Gastroesophageal sphincter (tissue), 4 donors: ENCODE data around the gene ABCC5. TPM values are rescaled to one million over a fixed set of nuclear protein-coding genes. Genes with fewer than 3 reads are reported as not detected.

ENCODE experiments used
- ATAC-seq: fragments of 150-250 bp; one replicate; pipeline ENCODE4 v1.9.1; 2016; ENCODE audit warnings: mild to moderate bottlenecking, moderate library complexity
- H3K27ac ChIP-seq, 4 donors: fragments of 200-600 bp; sonication (generic) in 3 of 4; 1 replicate in 3 of 4; 2 replicates in 1 of 4; pipeline ENCODE4 v1.5.1; 2016 to 2019
- H3K27me3 ChIP-seq: fragments of 200-600 bp; sonication (generic); one replicate; pipeline ENCODE4 v1.5.1; 2019
- H3K36me3 ChIP-seq, 2 donors: fragments of 200-600 bp; sonication (generic); one replicate each; pipeline ENCODE4 v1.5.1; 2019; ENCODE audit warnings: control low read depth in 1 of 2
- H3K4me1 ChIP-seq, 3 donors: fragments of 200-600 bp; sonication (generic); 1 replicate in 2 of 3; 2 replicates in 1 of 3; pipeline ENCODE4 v1.5.1; 2016 to 2019; ENCODE audit warnings: control low read depth in 2 of 3
- H3K4me3 ChIP-seq, 2 donors: fragments of 200-600 bp; sonication (generic); one replicate each; pipeline ENCODE4 v1.5.1; 2019; ENCODE audit warnings: mild to moderate bottlenecking in 1 of 2, moderate library complexity in 1 of 2
- H3K9me3 ChIP-seq, 3 donors: fragments of 200-600 bp; sonication (generic); one replicate each; pipeline ENCODE4 v1.5.1; 2017 to 2019; ENCODE audit warnings: control low read depth in 2 of 3
- CTCF ChIP-seq, 4 experiments: fragments of 200-600 bp in 2 of 4; fragments of 450-650 bp in 2 of 4; sonication (generic) in 1 of 4; IDR thresholded peaks; one replicate each; pipeline ENCODE4 v1.5.1; 2017 to 2019; ENCODE audit warnings: antibody characterized with exemption in 4 of 4, mild to moderate bottlenecking in 2 of 4, moderate library complexity in 2 of 4
- EP300 ChIP-seq: sonication (generic); formaldehyde crosslinking; IDR thresholded peaks from one replicate; pipeline ENCODE4 v1.6.1; 2017; ENCODE audit warnings: antibody characterized with exemption, mild to moderate bottlenecking
- POLR2A ChIP-seq, 2 donors: fragments of 450-650 bp; IDR thresholded peaks; one replicate each; pipeline ENCODE4 v1.6.1; 2017; ENCODE audit warnings: antibody characterized with exemption in 2 of 2, mild to moderate bottlenecking in 2 of 2, moderate library complexity in 1 of 2
- POLR2AphosphoS5 ChIP-seq: sonication (generic); formaldehyde crosslinking; IDR thresholded peaks from one replicate; pipeline ENCODE4 v1.6.1; 2017; ENCODE audit warnings: antibody characterized with exemption
- WGBS, 2 donors: methylation state at CpG; one replicate each; pipeline ENCODE4 v1.1.5; 2018; ENCODE audit warnings: low coverage in 1 of 2; 5-methylcytosine and 5-hydroxymethylcytosine counted together
- total RNA-seq, 4 donors: library from RNA; depleted of rRNA; stranded (reverse); fragments of >200 nt; gene quantifications; one replicate each; pipeline ENCODE4 v1.1.0, GENCODE V29; 2016

The ABCC5 gene
- total RNA-seq, 4 donors from 2014 or later = 16.2 to 25.1 (median 17.5) TPM

- H3K4me1 ChIP-seq = no peaks in the 10 kb centered on the region
- whole genome bisulfite sequencing, 2 donors = 77 to 86% methylated on average over 1 to 3 of the region's 4 CpGs
- no peak overlapping the region for H3K4me3 ChIP-seq
- no peak for ATAC-seq
- H3K27ac ChIP-seq = no peak overlapping the region
- H3K27me3 ChIP-seq = no peaks in the 10 kb centered on the region
- no peaks in the 10 kb centered on the region for H3K9me3 ChIP-seq
- TF ChIP-seq POLR2A (IDR thresholded peaks at IDR 0.05) = no peak
- TF ChIP-seq POLR2AphosphoS5 = no peak
- TF ChIP-seq CTCF (IDR thresholded peaks at IDR 0.05) = no peak
- TF ChIP-seq EP300 = no peak
- H3K36me3 ChIP-seq = peaks cover 0 to 100% of the 10 kb centered on the region in 2 donors
These were observed 51.3 kb downstream of the ABCC5 start for GRCh38 chr3:183966361-183966791.

- no peak for TF ChIP-seq EP300
- TF ChIP-seq POLR2AphosphoS5 = no peak
- Histone ChIP-seq H3K27me3 (no peaks in the 10 kb centered on the region), H3K36me3 (peaks cover 0 to 99% of the 10 kb centered on the region in 2 donors), H3K4me1 (no peaks in the 10 kb centered on the region), H3K27ac (no peak overlapping the region), H3K9me3 (no peaks in the 10 kb centered on the region), H3K4me3 (no peak overlapping the region)
- ATAC-seq = no peak
- 87 to 100% methylated on average over 2 to 3 of the region's 3 CpGs for WGBS, 2 donors
These were observed 54.9 kb downstream of the ABCC5 start for GRCh38 chr3:183962807-183963206.

GRCh38 chr3:183959214-183959613 is 58.5 kb downstream of the ABCC5 start:
- ATAC-seq = no peak
- no peak for TF ChIP-seq POLR2A (IDR thresholded peaks at IDR 0.05)
- TF ChIP-seq POLR2AphosphoS5 = no peak
- TF ChIP-seq CTCF (IDR thresholded peaks at IDR 0.05) = no peak
- no peak for TF ChIP-seq EP300
- Histone ChIP-seq H3K36me3 (peaks cover 0 to 84% of the 10 kb centered on the region in 2 donors), H3K4me1 (no peaks in the 10 kb centered on the region), H3K9me3 (no peaks in the 10 kb centered on the region), H3K27ac (no peak overlapping the region), H3K27me3 (no peaks in the 10 kb centered on the region), H3K4me3 (no peak overlapping the region)
- WGBS, 2 donors = 71 to 78% methylated on average over 4 of the region's 4 CpGs

- whole genome bisulfite sequencing, 2 donors = 50 to 94% methylated on average over 1 to 3 of the region's 4 CpGs
- H3K36me3 ChIP-seq = peaks cover 0 to 84% of the 10 kb centered on the region in 2 donors
These were observed 58.9 kb downstream of the ABCC5 start for GRCh38 chr3:183958775-183959174.

GRCh38 chr3:183958226-183958625 is 59.5 kb downstream of the ABCC5 start:
- H3K27ac ChIP-seq = no peak overlapping the region
- H3K9me3 ChIP-seq = no peaks in the 10 kb centered on the region
- TF ChIP-seq EP300 (no peak), POLR2A (IDR thresholded peaks at IDR 0.05) (no peak), POLR2AphosphoS5 (no peak), CTCF (IDR thresholded peaks at IDR 0.05) (no peak)
- H3K4me1 ChIP-seq = no peaks in the 10 kb centered on the region
- no peak overlapping the region for H3K4me3 ChIP-seq
- ATAC-seq = no peak
- WGBS, 2 donors = 86 to 88% methylated on average over 3 of the region's 3 CpGs
- H3K36me3 ChIP-seq = peaks cover 0 to 84% of the 10 kb centered on the region in 2 donors
- no peaks in the 10 kb centered on the region for H3K27me3 ChIP-seq

More at GRCh38 chr3:183958775-183959174, 58.9 kb downstream of the ABCC5 start:
- H3K27me3 ChIP-seq = no peaks in the 10 kb centered on the region
- no peak overlapping the region for H3K27ac ChIP-seq
- no peaks in the 10 kb centered on the region for H3K4me1 ChIP-seq
- H3K9me3 ChIP-seq = no peaks in the 10 kb centered on the region
- H3K4me3 ChIP-seq = no peak overlapping the region
- TF ChIP-seq POLR2A (IDR thresholded peaks at IDR 0.05) (no peak), CTCF (IDR thresholded peaks at IDR 0.05) (no peak), POLR2AphosphoS5 (no peak), EP300 (no peak)
- no peak for ATAC-seq
